Endometrial microvascular endothelial cells (primary cell): ENCODE results near the gene COL4A6. TPM values are rescaled to one million over a fixed set of nuclear protein-coding genes. Genes with fewer than 3 reads are reported as not detected.
"Not testable (repeated sequence)": the region's sequence is repeated elsewhere in the genome, so short reads cannot be mapped to it uniquely, and the experiment has no call there.

ENCODE experiments used
- in situ Hi-C: cut with HindIII; loops from 2 replicates; pipeline ENCODE4 v1.10.0; 2017; ENCODE audit warnings: low sequenced_read_pairs, low pct_unique_long_range_greater_than_20kb; ENCODE audit errors: inconsistent ontology term
- total RNA-seq: library from RNA; depleted of rRNA; stranded (reverse); fragments of >200 nt; gene quantifications from one replicate; pipeline ENCODE4 v1.2.3, GENCODE V29; 2015; ENCODE audit errors: inconsistent ontology term

COL4A6 gene
- total RNA-seq = 25.0 TPM

- in situ Hi-C loops = no loop called here
These were observed at the start of gene COL4A6 for GRCh38 chrX:108438110-108438623. COL4A6 (minus strand) TSS chrX:108438422; CDS start chrX:108438196, 226 bp downstream.

DNA sequence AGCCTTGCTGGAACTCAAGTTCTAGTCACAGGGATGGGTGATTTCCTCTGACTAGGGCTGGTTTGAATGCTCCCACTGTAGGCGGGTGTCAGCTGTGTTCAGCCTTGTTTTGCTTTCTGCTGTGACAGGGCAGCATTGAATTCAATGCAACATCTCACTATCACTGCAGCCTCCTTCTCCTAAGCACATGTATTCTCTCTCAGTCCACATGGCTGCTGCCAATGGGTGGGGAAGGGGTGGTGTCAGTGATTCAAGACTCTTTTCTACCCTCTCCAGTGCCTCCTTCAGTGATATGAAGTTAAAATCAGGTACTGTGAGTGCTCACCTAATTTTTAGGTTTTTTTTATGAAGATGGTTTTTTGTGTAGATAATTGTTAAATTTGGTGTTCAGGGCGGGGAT lies 47.7 kb upstream of the COL4A6 start:
- in situ Hi-C loops = no loop called here

GRCh38 chrX:108484251-108484650 lies 46.0 kb upstream of the COL4A6 start:
- in situ Hi-C loops = no loop called here

DNA sequence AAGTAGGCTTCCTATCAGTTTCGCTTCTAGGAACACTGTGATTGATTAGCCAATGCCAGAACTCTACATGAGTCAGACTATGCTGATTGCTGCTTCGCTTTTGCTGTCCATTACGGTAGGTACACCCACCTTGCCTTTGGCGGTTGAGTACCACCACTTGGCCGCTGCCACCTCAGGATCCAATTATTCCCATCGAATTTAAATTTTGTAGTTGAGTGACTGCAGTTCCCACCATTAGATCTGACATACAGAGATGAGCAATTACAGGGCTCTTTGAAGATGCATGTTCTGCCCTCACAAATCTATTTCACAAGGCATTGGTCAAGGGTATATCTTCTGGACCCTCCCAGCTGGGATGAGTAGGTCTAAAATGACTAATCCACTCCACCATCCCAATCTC lies 43.3 kb upstream of the COL4A6 start:
- in situ Hi-C loops = not testable (repeated sequence)

- in situ Hi-C loops = no loop called here
These were observed 35.8 kb upstream of the COL4A6 start for GRCh38 chrX:108473979-108474378.

DNA sequence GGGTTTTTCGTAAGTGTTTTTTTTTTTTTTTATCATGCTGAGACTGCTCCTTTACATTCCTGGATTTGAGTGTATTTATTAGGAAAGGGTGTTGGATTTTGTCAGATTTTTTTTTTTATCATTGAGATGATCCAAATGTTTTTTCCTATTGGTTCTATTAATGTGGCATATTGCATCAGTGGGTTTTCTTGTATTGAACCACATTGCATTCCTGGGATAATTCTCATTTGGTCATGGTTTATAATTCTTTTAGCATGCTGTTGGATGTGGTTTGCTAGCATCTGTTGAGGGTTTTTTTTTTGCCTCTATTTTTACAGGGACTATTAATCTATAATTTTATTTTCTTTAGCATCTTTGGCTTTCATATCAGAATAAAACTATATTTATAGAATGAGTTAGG lies 30.3 kb upstream of the COL4A6 start:
- in situ Hi-C loops = no loop called here

GRCh38 chrX:108464604-108465003 lies 26.4 kb upstream of the COL4A6 start:
- in situ Hi-C loops = no loop called here

- in situ Hi-C loops = no loop called here
These were observed 18.8 kb upstream of the COL4A6 start for GRCh38 chrX:108456971-108457477.

DNA sequence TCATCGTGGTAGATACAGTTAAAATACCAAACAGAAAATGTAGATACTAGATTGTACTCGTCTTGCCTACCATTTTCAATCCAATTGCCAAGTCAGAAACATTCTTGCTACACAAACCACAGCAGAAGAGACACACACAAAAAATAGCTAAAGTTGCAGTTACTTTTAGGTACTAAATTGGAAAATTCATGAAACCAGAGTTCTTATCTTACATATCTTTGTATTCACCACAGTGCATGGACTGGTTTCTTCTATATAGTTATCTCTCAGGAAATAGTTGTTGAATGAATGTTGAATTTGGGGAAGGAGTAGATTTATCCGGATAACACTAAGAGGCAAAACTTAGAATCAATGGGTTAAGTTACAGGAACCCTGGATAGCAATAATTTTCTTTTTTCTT lies 15.6 kb upstream of the COL4A6 start:
- in situ Hi-C loops = no loop called here

DNA sequence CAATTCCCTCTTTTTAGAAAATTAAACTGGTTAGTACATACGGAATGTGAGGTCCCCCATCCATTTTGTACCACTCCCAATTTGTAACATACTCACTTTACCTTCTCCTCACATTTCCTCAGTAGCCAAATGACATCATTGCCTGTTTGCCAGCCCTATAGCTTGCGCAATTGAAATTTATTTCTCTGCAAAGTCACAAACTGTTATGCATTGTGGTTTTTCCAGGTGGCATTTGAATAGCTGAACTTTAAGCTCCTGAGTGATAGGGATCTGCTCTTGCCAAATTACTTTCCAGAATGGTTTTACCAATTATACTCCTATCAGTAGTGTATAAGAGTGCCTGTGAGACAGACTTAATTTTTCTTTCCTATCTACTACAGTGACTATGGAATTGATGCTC lies 9.1 kb upstream of the COL4A6 start:
- in situ Hi-C loops = no loop called here

DNA sequence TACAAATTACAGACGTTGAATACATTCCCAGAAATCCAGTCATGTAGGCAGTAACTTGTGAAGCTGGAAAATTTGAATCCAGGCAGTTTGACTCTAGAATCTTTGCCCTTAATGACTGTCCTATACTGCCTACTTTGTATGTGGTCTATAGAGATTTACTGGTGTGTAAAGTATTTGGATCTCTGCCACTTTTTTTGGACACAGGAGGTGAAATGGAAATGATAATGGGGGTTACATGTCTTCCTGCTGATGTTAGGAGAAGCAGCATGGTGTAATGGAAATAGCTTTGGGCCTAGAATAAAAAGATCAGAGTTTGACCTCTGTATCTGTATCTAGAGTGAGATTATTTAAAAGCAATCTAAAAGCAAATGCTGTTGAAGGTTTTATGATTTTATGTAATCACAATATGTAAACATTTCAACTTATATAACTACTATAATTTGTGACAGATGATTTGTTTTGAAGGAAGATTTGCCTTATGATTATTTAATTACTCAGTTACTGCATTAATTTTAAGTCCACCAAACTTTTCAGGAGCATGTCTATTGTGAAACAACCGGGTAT lies 4.8 kb upstream of the COL4A6 start:
- in situ Hi-C loops = no loop called here

DNA sequence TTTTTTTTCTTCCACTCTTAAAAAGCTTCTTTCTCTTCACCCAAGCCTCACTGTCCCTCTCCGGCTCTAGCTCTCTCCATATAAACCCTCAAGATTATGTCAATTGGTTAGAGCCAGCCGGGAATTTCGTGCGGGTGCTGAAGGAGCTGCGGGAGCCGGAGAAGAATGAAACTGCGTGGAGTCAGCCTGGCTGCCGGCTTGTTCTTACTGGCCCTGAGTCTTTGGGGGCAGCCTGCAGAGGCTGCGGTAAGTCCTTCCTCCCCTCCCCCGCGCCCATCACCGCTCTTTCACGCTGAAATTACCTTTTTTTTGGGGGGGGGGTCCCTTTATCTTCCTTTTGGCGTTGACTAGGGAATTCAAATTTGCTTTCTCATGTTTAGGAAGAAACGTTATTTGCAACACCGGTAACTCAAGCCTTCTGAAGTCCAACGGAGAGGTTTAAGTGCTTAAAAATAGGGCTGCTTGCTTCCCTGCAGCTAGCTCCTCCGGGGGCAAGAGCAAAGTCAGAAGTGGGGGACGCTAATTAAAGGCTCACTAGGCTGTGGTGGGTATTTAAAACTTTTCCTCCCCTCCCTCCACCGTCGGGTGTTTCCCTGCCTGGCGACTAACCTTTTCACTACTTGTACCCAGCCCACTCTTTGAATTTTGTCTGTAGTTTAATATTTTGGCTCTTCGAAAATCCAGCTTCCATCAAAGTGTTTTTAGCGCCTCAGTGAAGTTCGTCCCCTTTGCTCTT lies 1.9 kb upstream of the COL4A6 start:
- in situ Hi-C loops = no loop called here

DNA sequence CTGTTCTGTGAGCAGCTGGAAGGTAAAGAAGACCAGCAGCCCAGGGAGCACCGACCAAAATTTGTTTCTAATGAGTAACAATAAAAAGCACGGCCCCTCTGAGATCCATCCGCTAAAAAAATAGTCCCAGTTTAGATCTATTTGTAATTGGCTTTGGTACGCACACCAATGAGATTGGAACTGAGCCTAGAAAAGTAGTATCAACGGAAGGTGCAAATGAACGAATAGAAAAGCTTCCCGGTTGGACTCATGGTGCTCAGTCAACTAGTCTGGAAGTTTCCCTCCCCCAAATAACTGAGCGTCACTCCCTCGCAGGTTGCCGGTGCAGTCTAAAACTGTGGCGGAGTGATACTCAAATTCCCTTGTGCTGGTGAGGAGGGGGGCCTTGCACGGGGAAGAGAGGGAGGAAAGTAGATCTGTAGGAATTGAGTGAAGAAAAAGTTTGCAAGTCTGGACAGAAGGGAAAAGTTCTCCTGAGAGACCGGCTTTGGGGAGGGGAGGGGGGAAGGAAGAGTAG lies 1.3 kb upstream of the COL4A6 start, which contains the start of gene COL4A5:
Gene COL4A5, plus strand, starts transcription at position 413 of the 517 bp plus-strand sequence. CDS start 288 bp downstream, outside the sequence.
- in situ Hi-C loops = no loop called here

- in situ Hi-C loops = no loop called here
These were observed 693 bp downstream of the COL4A6 start for GRCh38 chrX:108437349-108438109.

- in situ Hi-C loops = no loop called here
These were observed 3.0 kb downstream of the COL4A6 start for GRCh38 chrX:108435261-108435660.

DNA sequence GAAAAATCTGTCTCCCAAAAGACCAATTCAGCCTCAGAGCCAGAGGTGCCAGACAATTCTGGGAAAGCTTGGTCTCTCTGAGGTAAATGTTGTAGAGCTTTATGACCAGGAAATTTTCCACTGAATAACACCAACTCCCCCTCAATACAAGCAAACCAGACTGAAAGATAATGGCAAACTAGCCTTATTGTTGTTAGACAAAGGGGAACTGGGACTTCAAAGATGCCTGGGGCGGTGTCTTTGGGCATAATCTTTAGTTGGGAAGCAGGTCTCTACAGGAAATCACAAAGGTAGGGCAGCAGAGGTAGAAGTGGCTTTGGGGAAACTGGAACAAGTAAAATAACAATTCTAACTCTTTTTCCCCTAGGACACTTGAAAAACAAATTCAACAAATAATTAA lies 12.0 kb downstream of the COL4A6 start:
- in situ Hi-C loops = no loop called here

DNA sequence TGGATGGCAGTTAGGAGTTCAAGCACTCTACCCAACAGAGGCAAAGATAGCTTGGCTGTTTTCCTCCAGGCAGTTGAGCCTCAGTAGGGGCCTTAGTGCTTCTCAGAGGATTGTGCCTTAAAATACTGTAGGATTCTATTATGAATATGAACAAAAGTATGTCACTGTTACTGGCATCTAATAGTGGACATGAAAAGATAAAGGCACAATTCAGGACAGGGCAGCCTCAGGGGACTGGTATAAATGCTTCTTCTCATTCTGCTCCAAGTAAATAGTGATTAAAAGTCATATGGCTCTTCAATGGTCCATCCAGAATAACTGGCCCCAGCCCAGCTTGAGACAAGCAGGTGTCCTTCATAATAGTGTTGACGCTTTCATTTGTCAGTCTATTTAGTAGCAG lies 17.7 kb downstream of the COL4A6 start:
- in situ Hi-C loops = no loop called here

DNA sequence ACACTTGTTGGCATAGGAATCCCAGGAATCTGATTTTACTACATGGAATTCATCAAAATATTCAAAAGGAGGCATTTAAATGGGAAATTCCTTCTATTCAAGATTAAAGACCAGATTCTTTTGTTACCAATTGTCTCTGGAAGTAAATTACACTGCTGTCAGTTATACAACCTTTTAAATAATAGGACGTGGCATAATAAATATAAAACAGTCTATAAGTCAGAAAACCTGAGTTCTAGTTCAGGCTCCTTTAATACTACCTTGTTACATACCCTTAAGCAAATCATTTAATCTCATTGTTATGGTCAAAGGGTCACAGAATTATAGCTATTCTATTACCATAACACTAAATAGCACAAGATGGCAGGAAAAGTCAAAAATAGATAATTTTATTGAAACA lies 18.8 kb downstream of the COL4A6 start:
- in situ Hi-C loops = no loop called here

- in situ Hi-C loops = no loop called here
These were observed 21.0 kb downstream of the COL4A6 start for GRCh38 chrX:108417257-108417656.
